ENCODE measurements around the gene SCN4B. TPM values are rescaled to one million over a fixed set of nuclear protein-coding genes. Genes with fewer than 3 reads are reported as not detected.

The SCN4B gene
- polyA plus RNA-seq, 1 donor (not counting 4 experiments of a cell fraction or from before 2014, with no cell fraction given) = 7.7 TPM

DNA sequence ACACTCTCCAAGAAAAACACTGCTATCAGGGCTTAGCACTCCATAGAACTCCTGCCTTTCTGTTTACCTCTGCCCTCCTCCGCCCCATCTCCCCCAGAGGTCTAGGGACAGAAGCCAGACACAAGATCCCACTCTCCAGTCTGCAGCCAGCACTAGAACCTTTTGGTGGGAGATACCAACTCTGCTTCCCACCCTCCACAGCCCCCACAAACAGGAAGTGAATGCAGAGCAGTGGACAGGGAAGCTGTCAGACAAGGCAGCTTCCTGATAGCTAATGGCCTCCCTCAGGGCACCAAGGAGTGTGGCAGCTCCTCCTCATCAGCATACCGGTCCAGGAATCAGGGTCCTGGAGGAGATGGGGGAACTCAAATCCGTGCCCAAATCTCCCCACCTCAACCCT is 5.1 kb downstream of the SCN4B start:
- Histone ChIP-seq H3K4me3 (ENCODE audit: control insufficient read depth in 2 of 3, extremely low read depth in 1 of 3, insufficient read depth in 2 of 3, low read depth in 1 of 3, low read length in 3 of 3) (no peak overlapping the region), H3K4me1 (ENCODE audit: control insufficient read depth, extremely low read depth, insufficient read depth, low read length) (peaks cover 28% of the 10 kb centered on the region), H3K9me1 (ENCODE audit: control insufficient read depth, extremely low read depth, insufficient read depth, low read length) (no peaks in the 10 kb centered on the region), H3K27ac (ENCODE audit: control insufficient read depth, insufficient read depth, low read length) (no peak overlapping the region), H3K27me3 (ENCODE audit: control insufficient read depth, extremely low read depth, insufficient read depth, low read length) (no peaks in the 10 kb centered on the region), H4K20me1 (ENCODE audit: control insufficient read depth, extremely low read depth, insufficient read depth, low read length) (no peaks in the 10 kb centered on the region), H3K9me3 (ENCODE audit: control insufficient read depth, low read depth, low read length) (no peaks in the 10 kb centered on the region), H3K36me3 (ENCODE audit: control insufficient read depth in 2 of 2, extremely low read depth in 1 of 2, insufficient read depth in 2 of 2, low read length in 2 of 2) (no peaks in the 10 kb centered on the region), H2AFZ (ENCODE audit: control insufficient read depth, low read length) (peak overlapping the region; percentile 49), H3K4me2 (ENCODE audit: control insufficient read depth, extremely low read depth, insufficient read depth, low read depth, low read length) (no peak overlapping the region), H3K79me2 (ENCODE audit: control insufficient read depth, insufficient read depth, low read length) (no peaks in the 10 kb centered on the region), H3K9ac (ENCODE audit: control insufficient read depth, extremely low read depth, insufficient read depth, low read length) (no peak overlapping the region)
- TF ChIP-seq, protein P1, sequence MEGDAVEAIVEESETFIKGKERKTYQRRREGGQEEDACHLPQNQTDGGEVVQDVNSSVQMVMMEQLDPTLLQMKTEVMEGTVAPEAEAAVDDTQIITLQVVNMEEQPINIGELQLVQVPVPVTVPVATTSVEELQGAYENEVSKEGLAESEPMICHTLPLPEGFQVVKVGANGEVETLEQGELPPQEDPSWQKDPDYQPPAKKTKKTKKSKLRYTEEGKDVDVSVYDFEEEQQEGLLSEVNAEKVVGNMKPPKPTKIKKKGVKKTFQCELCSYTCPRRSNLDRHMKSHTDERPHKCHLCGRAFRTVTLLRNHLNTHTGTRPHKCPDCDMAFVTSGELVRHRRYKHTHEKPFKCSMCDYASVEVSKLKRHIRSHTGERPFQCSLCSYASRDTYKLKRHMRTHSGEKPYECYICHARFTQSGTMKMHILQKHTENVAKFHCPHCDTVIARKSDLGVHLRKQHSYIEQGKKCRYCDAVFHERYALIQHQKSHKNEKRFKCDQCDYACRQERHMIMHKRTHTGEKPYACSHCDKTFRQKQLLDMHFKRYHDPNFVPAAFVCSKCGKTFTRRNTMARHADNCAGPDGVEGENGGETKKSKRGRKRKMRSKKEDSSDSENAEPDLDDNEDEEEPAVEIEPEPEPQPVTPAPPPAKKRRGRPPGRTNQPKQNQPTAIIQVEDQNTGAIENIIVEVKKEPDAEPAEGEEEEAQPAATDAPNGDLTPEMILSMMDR (optimal IDR thresholded peaks at IDR 0.05 in 1 of 3, IDR thresholded peaks at IDR 0.05 in 1 of 3, conservative IDR thresholded peaks at IDR 0.05 in 1 of 3; ENCODE audit: extremely low read depth in 1 of 3, insufficient read depth in 2 of 3, low read length in 3 of 3) = no peak
- no peak for TF ChIP-seq EZH2 (IDR thresholded peaks at IDR 0.05; ENCODE audit: low read length)
- FAIRE-seq (no peak), DNase-seq (ENCODE audit: low read depth, low spot score) (no peak)
- dilution Hi-C loops (cut with MboI; ENCODE audit: extremely low pct_ligation_motif_present, low sequenced_read_pairs) = no loop called here

DNA sequence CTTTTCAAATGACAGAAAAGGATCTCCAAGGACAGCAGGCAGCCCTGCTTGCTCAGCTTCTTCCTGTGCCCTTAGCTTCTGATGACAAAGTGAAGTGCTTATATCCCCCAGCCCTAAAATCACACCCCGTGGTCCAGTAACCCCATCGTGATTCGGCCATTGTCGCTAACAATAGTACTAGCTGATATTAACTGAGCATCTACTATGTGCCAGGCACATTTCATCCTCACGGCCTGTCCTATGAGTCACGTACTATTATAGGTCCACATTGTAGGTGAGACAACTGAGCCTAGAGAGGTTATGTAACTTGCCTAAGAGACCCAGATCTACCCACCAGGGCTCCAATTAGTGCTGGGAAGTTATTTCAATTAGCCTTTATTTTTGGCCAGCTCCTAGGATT is 6.1 kb downstream of the SCN4B start:
- peaks cover 31% of the 10 kb centered on the region for H3K4me1 ChIP-seq (ENCODE audit: control insufficient read depth, extremely low read depth, insufficient read depth, low read length)
- no peak overlapping the region for H3K4me3 ChIP-seq (ENCODE audit: control insufficient read depth in 2 of 3, extremely low read depth in 1 of 3, insufficient read depth in 2 of 3, low read depth in 1 of 3, low read length in 3 of 3)
- H3K79me2 ChIP-seq (ENCODE audit: control insufficient read depth, insufficient read depth, low read length) = no peaks in the 10 kb centered on the region
- no peak overlapping the region for H3K9ac ChIP-seq (ENCODE audit: control insufficient read depth, extremely low read depth, insufficient read depth, low read length)
- TF ChIP-seq, protein P1 (optimal IDR thresholded peaks at IDR 0.05 in 1 of 3, IDR thresholded peaks at IDR 0.05 in 1 of 3, conservative IDR thresholded peaks at IDR 0.05 in 1 of 3; ENCODE audit: extremely low read depth in 1 of 3, insufficient read depth in 2 of 3, low read length in 3 of 3) = no peak
- no peak for TF ChIP-seq EZH2 (IDR thresholded peaks at IDR 0.05; ENCODE audit: low read length)
- no peaks in the 10 kb centered on the region for H3K27me3 ChIP-seq (ENCODE audit: control insufficient read depth, extremely low read depth, insufficient read depth, low read length)
- no peak overlapping the region for H2AFZ ChIP-seq (ENCODE audit: control insufficient read depth, low read length)
- DNase-seq (ENCODE audit: low read depth, low spot score) (no peak), FAIRE-seq (peak; percentile 5)
- H3K4me2 ChIP-seq (ENCODE audit: control insufficient read depth, extremely low read depth, insufficient read depth, low read depth, low read length) = no peak overlapping the region
- H4K20me1 ChIP-seq (ENCODE audit: control insufficient read depth, extremely low read depth, insufficient read depth, low read length) = no peaks in the 10 kb centered on the region
- no peaks in the 10 kb centered on the region for H3K9me1 ChIP-seq (ENCODE audit: control insufficient read depth, extremely low read depth, insufficient read depth, low read length)
- H3K27ac ChIP-seq (ENCODE audit: control insufficient read depth, insufficient read depth, low read length) = no peak overlapping the region
- dilution Hi-C loops (cut with MboI; ENCODE audit: extremely low pct_ligation_motif_present, low sequenced_read_pairs) = no loop called here
- H3K36me3 ChIP-seq (ENCODE audit: control insufficient read depth in 2 of 2, extremely low read depth in 1 of 2, insufficient read depth in 2 of 2, low read length in 2 of 2) = no peaks in the 10 kb centered on the region
- no peaks in the 10 kb centered on the region for H3K9me3 ChIP-seq (ENCODE audit: control insufficient read depth, low read depth, low read length)
